Activated naive CD8-positive, alpha-beta T cell treated with anti-CD3 and anti-CD28 coated beads for 36 hours (primary cell): ENCODE data around the gene CPT1A. TPM values are rescaled to one million over a fixed set of nuclear protein-coding genes. Genes with fewer than 3 reads are reported as not detected.

Experiments
- DNase-seq: peaks from one replicate; pipeline ENCODE4 v3.0.0; 2021
- H3K27ac Mint-ChIP-seq: one replicate; pipeline ENCODE4 v1.8.0; 2022; ENCODE audit warnings: mild to moderate bottlenecking, moderate library complexity, mixed read lengths
- H3K27me3 Mint-ChIP-seq: one replicate; pipeline ENCODE4 v1.8.0; 2022; ENCODE audit warnings: mild to moderate bottlenecking, mixed read lengths
- H3K36me3 Mint-ChIP-seq: one replicate; pipeline ENCODE4 v1.8.0; 2021; ENCODE audit warnings: mild to moderate bottlenecking, mixed read lengths
- H3K4me1 Mint-ChIP-seq: one replicate; pipeline ENCODE4 v1.8.0; 2021; ENCODE audit warnings: mixed read lengths
- H3K4me3 Mint-ChIP-seq: one replicate; pipeline ENCODE4 v1.8.0; 2022; ENCODE audit warnings: mild to moderate bottlenecking, moderate library complexity, mixed read lengths
- H3K9me3 Mint-ChIP-seq: one replicate; pipeline ENCODE4 v1.8.0; 2022; ENCODE audit warnings: mixed read lengths
- total RNA-seq, 2 experiments: library from RNA; stranded (reverse); gene quantifications; one replicate each; pipeline ENCODE4 v1.2.3, GENCODE V29; 2021

Gene CPT1A
- total RNA-seq, 2 experiments from 2014 or later: 12.8 to 15.4 TPM

GRCh38 chr11:68806931-68807844 is 34.5 kb downstream of the CPT1A start:
- no peaks in the 10 kb centered on the region for H3K27me3 Mint-ChIP-seq
- H3K36me3 Mint-ChIP-seq: no peaks in the 10 kb centered on the region
- no peak for DNase-seq
- H3K9me3 Mint-ChIP-seq: no peaks in the 10 kb centered on the region
- no peaks in the 10 kb centered on the region for H3K4me1 Mint-ChIP-seq
- no peak overlapping the region for H3K4me3 Mint-ChIP-seq
- H3K27ac Mint-ChIP-seq: no peak overlapping the region

- H3K27ac Mint-ChIP-seq: no peak overlapping the region
- no peak overlapping the region for H3K4me3 Mint-ChIP-seq
- H3K9me3 Mint-ChIP-seq: no peaks in the 10 kb centered on the region
- H3K4me1 Mint-ChIP-seq: no peaks in the 10 kb centered on the region
- no peaks in the 10 kb centered on the region for H3K36me3 Mint-ChIP-seq
- no peak for DNase-seq
- H3K27me3 Mint-ChIP-seq: no peaks in the 10 kb centered on the region
These were observed 36.9 kb downstream of the CPT1A start for GRCh38 chr11:68804786-68805185.

- Mint-ChIP-seq H3K27ac (no peak overlapping the region), H3K9me3 (no peaks in the 10 kb centered on the region), H3K36me3 (no peaks in the 10 kb centered on the region), H3K4me1 (no peaks in the 10 kb centered on the region), H3K4me3 (no peak overlapping the region), H3K27me3 (no peaks in the 10 kb centered on the region)
- DNase-seq: no peak
These were observed 38.0 kb downstream of the CPT1A start for GRCh38 chr11:68803766-68804165.

DNA sequence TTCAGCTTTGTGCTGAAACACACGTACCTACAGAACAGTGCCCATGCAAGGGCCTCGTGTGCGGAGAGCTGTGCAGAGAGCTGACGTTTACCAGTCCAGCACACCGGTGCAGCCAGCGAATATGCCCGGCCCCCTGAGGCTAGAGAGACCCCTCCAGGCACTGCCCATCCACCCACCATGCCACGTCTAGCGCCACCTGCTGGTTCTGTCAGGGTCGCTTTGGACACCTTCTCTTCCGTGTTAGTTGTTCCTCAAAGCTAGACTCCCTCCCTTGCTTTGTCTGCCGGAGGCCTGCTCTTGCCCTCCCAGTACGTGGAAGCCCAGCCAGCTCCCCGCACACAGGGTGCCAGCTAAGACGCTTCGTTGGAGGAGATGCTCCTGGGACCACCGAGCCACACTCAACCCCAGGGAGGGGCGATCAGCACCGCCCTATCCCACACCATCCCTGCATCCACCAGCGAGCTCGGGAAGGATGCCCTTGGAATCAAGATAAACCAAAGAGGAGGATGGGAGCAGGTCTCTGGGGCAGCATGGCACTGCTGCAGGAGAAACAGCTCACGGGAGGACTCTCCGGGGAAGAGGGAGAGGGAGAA is 43.4 kb downstream of the CPT1A start:
- Mint-ChIP-seq H3K27ac (no peak overlapping the region), H3K9me3 (no peaks in the 10 kb centered on the region), H3K4me3 (no peak overlapping the region), H3K4me1 (no peaks in the 10 kb centered on the region), H3K36me3 (peaks cover 1% of the 10 kb centered on the region), H3K27me3 (no peaks in the 10 kb centered on the region)
- peak; percentile 46 for DNase-seq

- Mint-ChIP-seq H3K4me1 (no peaks in the 10 kb centered on the region), H3K36me3 (peaks cover 1% of the 10 kb centered on the region), H3K27me3 (no peaks in the 10 kb centered on the region), H3K9me3 (no peaks in the 10 kb centered on the region), H3K4me3 (no peak overlapping the region), H3K27ac (no peak overlapping the region)
- no peak for DNase-seq
These were observed 44.9 kb downstream of the CPT1A start for GRCh38 chr11:68796801-68797200.

GRCh38 chr11:68792400-68792966 is 49.2 kb downstream of the CPT1A start:
- H3K9me3 Mint-ChIP-seq: no peaks in the 10 kb centered on the region
- peaks cover 1% of the 10 kb centered on the region for H3K36me3 Mint-ChIP-seq
- no peak overlapping the region for H3K27ac Mint-ChIP-seq
- no peaks in the 10 kb centered on the region for H3K4me1 Mint-ChIP-seq
- DNase-seq: no peak
- no peaks in the 10 kb centered on the region for H3K27me3 Mint-ChIP-seq
- H3K4me3 Mint-ChIP-seq: no peak overlapping the region

- Mint-ChIP-seq H3K36me3 (no peaks in the 10 kb centered on the region), H3K27ac (no peak overlapping the region), H3K9me3 (no peaks in the 10 kb centered on the region), H3K4me3 (no peak overlapping the region), H3K4me1 (no peaks in the 10 kb centered on the region), H3K27me3 (no peaks in the 10 kb centered on the region)
- no peak for DNase-seq
These were observed 57.1 kb downstream of the CPT1A start for GRCh38 chr11:68784653-68785052.

- DNase-seq: no peak
- no peaks in the 10 kb centered on the region for H3K36me3 Mint-ChIP-seq
- no peaks in the 10 kb centered on the region for H3K9me3 Mint-ChIP-seq
- H3K27ac Mint-ChIP-seq: no peak overlapping the region
- H3K4me3 Mint-ChIP-seq: no peak overlapping the region
- H3K27me3 Mint-ChIP-seq: no peaks in the 10 kb centered on the region
- H3K4me1 Mint-ChIP-seq: no peaks in the 10 kb centered on the region
These were observed 58.4 kb downstream of the CPT1A start for GRCh38 chr11:68783216-68783821.

GRCh38 chr11:68782711-68783110 is 59.0 kb downstream of the CPT1A start:
- no peaks in the 10 kb centered on the region for H3K9me3 Mint-ChIP-seq
- H3K27me3 Mint-ChIP-seq: no peaks in the 10 kb centered on the region
- no peak overlapping the region for H3K4me3 Mint-ChIP-seq
- no peak overlapping the region for H3K27ac Mint-ChIP-seq
- no peaks in the 10 kb centered on the region for H3K36me3 Mint-ChIP-seq
- DNase-seq: no peak
- no peaks in the 10 kb centered on the region for H3K4me1 Mint-ChIP-seq

DNA sequence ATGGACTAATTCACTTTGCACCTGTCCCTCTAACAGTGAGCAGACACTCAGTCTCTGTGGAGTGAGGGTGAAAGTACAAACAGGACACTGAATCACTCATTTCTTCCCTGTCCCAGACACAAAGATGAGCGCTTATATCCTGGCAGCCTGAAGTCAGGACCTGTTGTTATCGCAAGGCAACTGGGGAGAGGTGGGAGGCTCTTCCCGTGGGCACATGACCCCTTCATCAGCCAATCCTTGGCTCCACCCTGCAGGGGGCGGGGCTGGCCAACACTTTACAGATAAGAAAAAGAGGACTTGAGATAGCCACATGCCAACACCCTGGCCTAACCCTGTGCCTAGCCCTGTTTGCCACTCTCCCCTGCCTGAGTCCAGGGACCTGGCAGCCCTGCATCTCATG is 60.9 kb downstream of the CPT1A start:
- Mint-ChIP-seq H3K36me3 (peaks cover 1% of the 10 kb centered on the region), H3K4me1 (no peaks in the 10 kb centered on the region), H3K4me3 (no peak overlapping the region), H3K27me3 (no peaks in the 10 kb centered on the region), H3K27ac (no peak overlapping the region), H3K9me3 (no peaks in the 10 kb centered on the region)
- DNase-seq: peak; percentile 7

GRCh38 chr11:68778205-68778604 is 63.5 kb downstream of the CPT1A start:
- H3K9me3 Mint-ChIP-seq: no peaks in the 10 kb centered on the region
- H3K4me1 Mint-ChIP-seq: no peaks in the 10 kb centered on the region
- H3K27me3 Mint-ChIP-seq: no peaks in the 10 kb centered on the region
- H3K36me3 Mint-ChIP-seq: peaks cover 2% of the 10 kb centered on the region
- DNase-seq: no peak
- no peak overlapping the region for H3K4me3 Mint-ChIP-seq
- no peak overlapping the region for H3K27ac Mint-ChIP-seq

GRCh38 chr11:68776442-68777235 is 65.1 kb downstream of the CPT1A start:
- peaks cover 5% of the 10 kb centered on the region for H3K36me3 Mint-ChIP-seq
- no peaks in the 10 kb centered on the region for H3K9me3 Mint-ChIP-seq
- H3K27ac Mint-ChIP-seq: no peak overlapping the region
- H3K4me1 Mint-ChIP-seq: no peaks in the 10 kb centered on the region
- no peak overlapping the region for H3K4me3 Mint-ChIP-seq
- no peaks in the 10 kb centered on the region for H3K27me3 Mint-ChIP-seq
- no peak for DNase-seq

DNA sequence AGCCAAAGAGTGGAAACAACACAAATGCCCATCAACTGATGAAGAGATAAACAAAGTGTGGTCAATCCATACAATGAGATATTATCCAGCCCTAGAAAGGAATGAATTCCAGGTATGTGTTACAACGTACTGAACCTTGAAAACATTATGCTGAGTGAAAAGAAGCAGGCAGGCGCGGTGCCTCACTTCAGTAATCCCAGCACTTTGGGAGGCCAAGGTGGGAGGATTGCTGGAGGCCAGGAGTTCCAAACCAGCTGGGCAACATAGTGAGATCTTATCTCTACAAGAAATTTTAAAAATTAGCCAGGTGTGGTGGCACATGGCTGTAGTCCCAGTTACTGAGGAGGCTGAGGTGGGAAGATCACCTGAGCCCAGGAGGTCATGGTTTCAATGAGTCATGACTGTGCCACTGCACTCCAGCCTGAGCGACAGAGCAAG is 65.7 kb downstream of the CPT1A start:
- Mint-ChIP-seq H3K27ac (no peak overlapping the region), H3K27me3 (no peaks in the 10 kb centered on the region), H3K4me1 (no peaks in the 10 kb centered on the region), H3K36me3 (peaks cover 5% of the 10 kb centered on the region), H3K4me3 (no peak overlapping the region), H3K9me3 (no peaks in the 10 kb centered on the region)
- no peak for DNase-seq

DNA sequence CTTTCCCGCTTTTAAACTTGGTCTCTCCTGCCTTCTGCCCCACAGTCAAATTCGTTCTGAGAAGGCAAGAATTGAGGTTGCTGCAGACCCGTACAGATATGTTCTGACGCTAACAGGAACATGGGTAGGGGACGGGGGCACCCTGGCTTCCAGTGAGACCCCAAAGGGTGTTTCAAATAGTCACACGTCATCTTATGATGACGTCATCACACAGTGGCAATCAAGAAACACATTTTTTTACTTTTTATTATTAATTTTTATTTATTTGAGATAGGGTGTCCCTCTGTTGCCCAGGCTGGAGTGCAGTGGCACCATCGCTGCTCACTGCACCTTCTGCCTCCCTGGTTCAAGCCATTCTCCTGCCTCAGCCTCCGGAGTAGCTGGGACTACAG is 67.5 kb downstream of the CPT1A start:
- Mint-ChIP-seq H3K27ac (no peak overlapping the region), H3K9me3 (no peaks in the 10 kb centered on the region), H3K36me3 (peaks cover 5% of the 10 kb centered on the region), H3K4me3 (no peak overlapping the region), H3K4me1 (no peaks in the 10 kb centered on the region), H3K27me3 (no peaks in the 10 kb centered on the region)
- DNase-seq: no peak
